ENCODE results near the gene NLK.
"Not testable (repeated sequence)": the region's sequence is repeated elsewhere in the genome, so short reads cannot be mapped to it uniquely, and the experiment has no call there.

Gene NLK

GRCh38 chr17:28042657-28042720 is at the start of gene NLK:
TSS of gene NLK (plus strand) at chr17:28042677. CDS start at chr17:28042874, 197 bp downstream.
- Mint-ChIP-seq H3K4me3 (peak within 1 kb of the TSS; percentile 94 to 96), H3K4me1 (peaks cover 75% of the 10 kb centered on the region), H3K27ac (peak within 1 kb of the TSS; percentile 86 to 97), H3K9me3 (no peaks in the 10 kb centered on the region), H3K27me3 (no peaks in the 10 kb centered on the region)
- ATAC-seq (no peak), DNase-seq (no peak)

GRCh38 chr17:27993161-27993695 is 49.2 kb upstream of the NLK start:
- H3K27ac Mint-ChIP-seq: no peak overlapping the region
- ATAC-seq (no peak), DNase-seq (no peak)
- peaks cover 9% of the 10 kb centered on the region for H3K27me3 Mint-ChIP-seq
- no peaks in the 10 kb centered on the region for H3K9me3 Mint-ChIP-seq
- no peaks in the 10 kb centered on the region for H3K4me1 Mint-ChIP-seq
- H3K4me3 Mint-ChIP-seq: no peak overlapping the region

GRCh38 chr17:27993723-27994310 is 48.7 kb upstream of the NLK start:
- no peak overlapping the region for H3K27ac Mint-ChIP-seq
- H3K9me3 Mint-ChIP-seq: no peaks in the 10 kb centered on the region
- DNase-seq (no peak), ATAC-seq (no peak)
- peaks cover 9% of the 10 kb centered on the region for H3K27me3 Mint-ChIP-seq
- no peak overlapping the region for H3K4me3 Mint-ChIP-seq
- H3K4me1 Mint-ChIP-seq: no peaks in the 10 kb centered on the region

GRCh38 chr17:27994586-27994985 is 47.9 kb upstream of the NLK start:
- Mint-ChIP-seq H3K27ac (no peak overlapping the region), H3K4me3 (no peak overlapping the region), H3K4me1 (no peaks in the 10 kb centered on the region), H3K9me3 (no peaks in the 10 kb centered on the region), H3K27me3 (peaks cover 9% of the 10 kb centered on the region)
- no peak for DNase-seq
- ATAC-seq: no peak

- DNase-seq: no peak
- ATAC-seq: no peak
- Mint-ChIP-seq H3K9me3 (no peaks in the 10 kb centered on the region), H3K27ac (no peak overlapping the region), H3K4me3 (no peak overlapping the region), H3K27me3 (peaks cover 14% of the 10 kb centered on the region), H3K4me1 (no peaks in the 10 kb centered on the region)
Measured at GRCh38 chr17:27995554-27995953, 46.9 kb upstream of the NLK start.

GRCh38 chr17:27996202-27997043 is 46.1 kb upstream of the NLK start:
- Mint-ChIP-seq H3K4me1 (no peaks in the 10 kb centered on the region), H3K9me3 (no peaks in the 10 kb centered on the region), H3K4me3 (no peak overlapping the region), H3K27me3 (peaks cover 17% of the 10 kb centered on the region), H3K27ac (no peak overlapping the region)
- ATAC-seq (no peak), DNase-seq (no peak)

GRCh38 chr17:27997044-27997401 is 45.5 kb upstream of the NLK start:
- H3K4me3 Mint-ChIP-seq: no peak overlapping the region
- H3K9me3 Mint-ChIP-seq: no peaks in the 10 kb centered on the region
- no peaks in the 10 kb centered on the region for H3K4me1 Mint-ChIP-seq
- ATAC-seq: no peak
- no peak for DNase-seq
- no peak overlapping the region for H3K27ac Mint-ChIP-seq
- peaks cover 17% of the 10 kb centered on the region for H3K27me3 Mint-ChIP-seq

- ATAC-seq (no peak), DNase-seq (no peak)
- no peaks in the 10 kb centered on the region for H3K9me3 Mint-ChIP-seq
- no peak overlapping the region for H3K4me3 Mint-ChIP-seq
- peaks cover 17% of the 10 kb centered on the region for H3K27me3 Mint-ChIP-seq
- H3K4me1 Mint-ChIP-seq: no peaks in the 10 kb centered on the region
- no peak overlapping the region for H3K27ac Mint-ChIP-seq
Measured at GRCh38 chr17:27997522-27997921, 45.0 kb upstream of the NLK start.

- no peaks in the 10 kb centered on the region for H3K9me3 Mint-ChIP-seq
- DNase-seq: no peak
- no peak for ATAC-seq
- no peak overlapping the region for H3K27ac Mint-ChIP-seq
- no peaks in the 10 kb centered on the region for H3K4me1 Mint-ChIP-seq
- peaks cover 7% of the 10 kb centered on the region for H3K27me3 Mint-ChIP-seq
- H3K4me3 Mint-ChIP-seq: no peak overlapping the region
Measured at GRCh38 chr17:28001149-28001548, 41.3 kb upstream of the NLK start.

- ATAC-seq (peak; percentile 92), DNase-seq (no peak)
- no peak overlapping the region for H3K4me3 Mint-ChIP-seq
- H3K4me1 Mint-ChIP-seq: no peaks in the 10 kb centered on the region
- H3K9me3 Mint-ChIP-seq: no peaks in the 10 kb centered on the region
- H3K27ac Mint-ChIP-seq: no peak overlapping the region
- peaks cover 15% of the 10 kb centered on the region for H3K27me3 Mint-ChIP-seq
Measured at GRCh38 chr17:28004344-28004743, 38.1 kb upstream of the NLK start.

- not testable (repeated sequence) for H3K4me1 Mint-ChIP-seq, H3K9me3 Mint-ChIP-seq, ATAC-seq, H3K27ac Mint-ChIP-seq, H3K4me3 Mint-ChIP-seq, DNase-seq
- peaks cover 12% of the 10 kb centered on the region for H3K27me3 Mint-ChIP-seq
Measured at GRCh38 chr17:28007925-28008324, 34.6 kb upstream of the NLK start.

- H3K27ac Mint-ChIP-seq: no peak overlapping the region
- peaks cover 12% of the 10 kb centered on the region for H3K27me3 Mint-ChIP-seq
- no peaks in the 10 kb centered on the region for H3K4me1 Mint-ChIP-seq
- H3K4me3 Mint-ChIP-seq: no peak overlapping the region
- DNase-seq: no peak
- no peak for ATAC-seq
- H3K9me3 Mint-ChIP-seq: no peaks in the 10 kb centered on the region
Measured at GRCh38 chr17:28008513-28008912, 34.0 kb upstream of the NLK start.

- no peak for DNase-seq
- H3K4me1 Mint-ChIP-seq: no peaks in the 10 kb centered on the region
- H3K4me3 Mint-ChIP-seq: no peak overlapping the region
- H3K27ac Mint-ChIP-seq: no peak overlapping the region
- no peaks in the 10 kb centered on the region for H3K9me3 Mint-ChIP-seq
- ATAC-seq: no peak
- peaks cover 21% of the 10 kb centered on the region for H3K27me3 Mint-ChIP-seq
Measured at GRCh38 chr17:28010406-28010805, 32.1 kb upstream of the NLK start.

GRCh38 chr17:28018439-28019070 is 23.9 kb upstream of the NLK start:
- peaks cover 24% of the 10 kb centered on the region for H3K27me3 Mint-ChIP-seq
- no peaks in the 10 kb centered on the region for H3K9me3 Mint-ChIP-seq
- H3K4me3 Mint-ChIP-seq: no peak overlapping the region
- DNase-seq (no peak), ATAC-seq (no peak)
- H3K27ac Mint-ChIP-seq: no peak overlapping the region
- no peaks in the 10 kb centered on the region for H3K4me1 Mint-ChIP-seq

GRCh38 chr17:28020515-28020914 is 22.0 kb upstream of the NLK start:
- ATAC-seq (no peak), DNase-seq (no peak)
- H3K4me1 Mint-ChIP-seq: no peaks in the 10 kb centered on the region
- no peak overlapping the region for H3K27ac Mint-ChIP-seq
- peaks cover 16% of the 10 kb centered on the region for H3K27me3 Mint-ChIP-seq
- no peak overlapping the region for H3K4me3 Mint-ChIP-seq
- H3K9me3 Mint-ChIP-seq: no peaks in the 10 kb centered on the region

GRCh38 chr17:28029044-28029443 is 13.4 kb upstream of the NLK start:
- Mint-ChIP-seq H3K9me3 (peaks cover 0 to 5% of the 10 kb centered on the region in 2 donors), H3K27me3 (no peaks in the 10 kb centered on the region), H3K4me1 (no peaks in the 10 kb centered on the region), H3K4me3 (no peak overlapping the region), H3K27ac (no peak overlapping the region)
- DNase-seq (no peak), ATAC-seq (no peak)
